ENCODE data around the gene PLVAP.

DNA sequence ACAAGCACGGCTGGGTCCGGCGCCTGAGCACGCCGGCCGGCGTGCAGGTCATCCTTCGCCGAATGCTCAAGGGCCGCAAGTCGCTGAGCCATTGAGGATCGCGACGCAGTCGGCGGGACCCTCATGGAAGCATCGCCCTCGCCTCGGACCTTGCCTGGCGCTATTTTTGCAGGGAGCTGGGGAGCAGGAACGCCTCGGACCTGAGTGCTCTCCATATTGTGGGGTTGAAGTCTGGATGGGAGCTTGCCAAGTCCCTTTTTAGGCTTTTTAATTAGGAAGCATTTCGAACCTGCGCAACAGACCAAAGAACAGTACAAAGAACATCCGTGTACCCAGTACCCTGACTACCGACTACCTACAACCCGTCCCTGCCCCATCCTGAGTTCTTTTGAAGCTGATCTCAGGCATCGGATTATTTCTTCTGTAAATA, 70.8 kb downstream of the PLVAP start:
- TF ChIP-seq, protein P1, sequence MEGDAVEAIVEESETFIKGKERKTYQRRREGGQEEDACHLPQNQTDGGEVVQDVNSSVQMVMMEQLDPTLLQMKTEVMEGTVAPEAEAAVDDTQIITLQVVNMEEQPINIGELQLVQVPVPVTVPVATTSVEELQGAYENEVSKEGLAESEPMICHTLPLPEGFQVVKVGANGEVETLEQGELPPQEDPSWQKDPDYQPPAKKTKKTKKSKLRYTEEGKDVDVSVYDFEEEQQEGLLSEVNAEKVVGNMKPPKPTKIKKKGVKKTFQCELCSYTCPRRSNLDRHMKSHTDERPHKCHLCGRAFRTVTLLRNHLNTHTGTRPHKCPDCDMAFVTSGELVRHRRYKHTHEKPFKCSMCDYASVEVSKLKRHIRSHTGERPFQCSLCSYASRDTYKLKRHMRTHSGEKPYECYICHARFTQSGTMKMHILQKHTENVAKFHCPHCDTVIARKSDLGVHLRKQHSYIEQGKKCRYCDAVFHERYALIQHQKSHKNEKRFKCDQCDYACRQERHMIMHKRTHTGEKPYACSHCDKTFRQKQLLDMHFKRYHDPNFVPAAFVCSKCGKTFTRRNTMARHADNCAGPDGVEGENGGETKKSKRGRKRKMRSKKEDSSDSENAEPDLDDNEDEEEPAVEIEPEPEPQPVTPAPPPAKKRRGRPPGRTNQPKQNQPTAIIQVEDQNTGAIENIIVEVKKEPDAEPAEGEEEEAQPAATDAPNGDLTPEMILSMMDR (IDR thresholded peaks at IDR 0.05): no peak
- TF ChIP-seq POLR2AphosphoS5 (IDR thresholded peaks at IDR 0.05; ENCODE audit: insufficient read depth in 1 of 2, low read depth in 1 of 2): no peak

Measured in vagina (tissue), 2 donors.